ENCODE measurements around the gene CKLF. TPM values are rescaled to one million over a fixed set of nuclear protein-coding genes. Genes with fewer than 3 reads are reported as not detected.

CKLF gene
- total and polyA plus RNA-seq, 2 donors: 53.8 to 126 TPM

GRCh38 chr16:66612422-66612821 lies 60.0 kb downstream of the CKLF start:
- Histone ChIP-seq H3K4me1 (ENCODE audit: control insufficient read depth in 2 of 2, insufficient read depth in 2 of 2, low read length in 2 of 2) (peaks cover 4 to 12% of the 10 kb centered on the region in 2 donors), H3K27me3 (ENCODE audit: control insufficient read depth in 2 of 2, insufficient read depth in 1 of 2, low read length in 1 of 2) (no peaks in the 10 kb centered on the region), H3K9me3 (ENCODE audit: control insufficient read depth in 2 of 2, insufficient read depth in 1 of 2, low read length in 1 of 2) (peaks cover 0 to 1% of the 10 kb centered on the region in 2 donors), H3K4me3 (ENCODE audit: low read length in 2 of 2) (no peak overlapping the region), H3K36me3 (ENCODE audit: control insufficient read depth in 2 of 2, insufficient read depth in 2 of 2, low read length in 1 of 2) (peaks cover 56 to 57% of the 10 kb centered on the region in 2 donors), H3K27ac (ENCODE audit: low read depth in 1 of 2, low read length in 1 of 2) (no peak overlapping the region)
- no peak for DNase-seq (ENCODE audit: low read depth in 6 of 9, low spot score in 9 of 9)
- 89% methylated on average over 14 of the region's 14 CpGs for WGBS

DNA sequence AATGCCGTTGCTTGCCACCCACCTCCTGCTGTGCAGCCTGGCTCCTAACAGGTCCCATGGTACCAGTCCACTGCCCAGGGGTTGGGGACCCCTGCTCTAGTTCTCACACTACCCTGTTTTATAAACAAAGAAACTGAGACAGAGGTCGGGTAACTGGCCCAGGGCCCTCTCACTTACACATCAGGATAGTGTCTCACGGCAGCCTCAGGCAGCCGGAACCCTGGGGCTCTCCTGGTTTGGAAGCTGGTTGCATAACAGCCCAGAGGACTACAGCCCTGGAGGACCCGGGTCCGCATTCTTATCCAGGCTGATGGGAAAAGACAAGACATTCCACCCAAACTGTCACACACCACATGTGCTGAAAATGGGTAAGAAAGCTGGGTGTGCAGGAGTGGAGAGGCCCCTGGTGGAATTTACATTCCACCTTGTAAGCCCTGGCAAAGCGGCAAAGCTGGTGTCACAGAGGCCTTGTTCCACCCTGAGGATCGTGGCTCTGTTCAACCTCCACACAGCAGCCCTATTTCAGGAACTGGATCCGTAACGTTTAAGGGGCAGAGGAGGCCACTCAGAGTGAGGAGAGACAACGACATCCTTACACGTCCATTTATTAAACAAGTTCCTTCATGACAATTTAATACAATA lies 61.9 kb downstream of the CKLF start:
- H3K9me3 ChIP-seq (ENCODE audit: control insufficient read depth in 2 of 2, insufficient read depth in 1 of 2, low read length in 1 of 2): peaks cover 0 to 1% of the 10 kb centered on the region in 2 donors
- no peak overlapping the region for H3K4me3 ChIP-seq (ENCODE audit: low read length in 2 of 2)
- no peak overlapping the region for H3K27ac ChIP-seq (ENCODE audit: low read depth in 1 of 2, low read length in 1 of 2)
- H3K27me3 ChIP-seq (ENCODE audit: control insufficient read depth in 2 of 2, insufficient read depth in 1 of 2, low read length in 1 of 2): no peaks in the 10 kb centered on the region
- H3K36me3 ChIP-seq (ENCODE audit: control insufficient read depth in 2 of 2, insufficient read depth in 2 of 2, low read length in 1 of 2): peaks cover 47 to 50% of the 10 kb centered on the region in 2 donors
- DNase-seq (ENCODE audit: low read depth in 6 of 9, low spot score in 9 of 9): no peak
- H3K4me1 ChIP-seq (ENCODE audit: control insufficient read depth in 2 of 2, insufficient read depth in 2 of 2, low read length in 2 of 2): peaks cover 0 to 2% of the 10 kb centered on the region in 2 donors
- WGBS: 96% methylated on average over 12 of the region's 12 CpGs

Other genes with a start within 250 kb of the CKLF start
- gene CDH5, start 185.9 kb upstream of the CKLF start, total RNA-seq: 7.5 TPM
- gene CDH5, start 185.9 kb upstream of the CKLF start, polyA plus RNA-seq: 12.0 TPM
- 0.05 TPM for gene BEAN1, start 125.3 kb upstream of the CKLF start, total RNA-seq
- 0.25 TPM for gene BEAN1, start 125.3 kb upstream of the CKLF start, polyA plus RNA-seq
- 11.9 TPM for gene TK2, start 2.5 kb upstream of the CKLF start, total RNA-seq
- 15.9 TPM for gene TK2, start 2.5 kb upstream of the CKLF start, polyA plus RNA-seq
- gene CMTM1, start 13.9 kb downstream of the CKLF start, total RNA-seq: 5.1 TPM
- 0.64 TPM for gene CMTM1, start 13.9 kb downstream of the CKLF start, polyA plus RNA-seq
- gene CMTM2, start 26.9 kb downstream of the CKLF start, total RNA-seq: 0.94 TPM
- gene CMTM2, start 26.9 kb downstream of the CKLF start, polyA plus RNA-seq: 1.3 TPM
- 15.9 TPM for gene CMTM3, start 52.1 kb downstream of the CKLF start, total RNA-seq
- 55.4 TPM for gene CMTM3, start 52.1 kb downstream of the CKLF start, polyA plus RNA-seq
- gene CMTM4, start 144.2 kb downstream of the CKLF start, total RNA-seq: 2.2 TPM
- gene CMTM4, start 144.2 kb downstream of the CKLF start, polyA plus RNA-seq: 3.4 TPM
- gene DYNC1LI2, start 199.0 kb downstream of the CKLF start, total RNA-seq: 24.1 TPM
- 44.9 TPM for gene DYNC1LI2, start 199.0 kb downstream of the CKLF start, polyA plus RNA-seq
- gene TERB1, start 249.0 kb downstream of the CKLF start, total RNA-seq: 0.09 TPM
- 0.07 TPM for gene TERB1, start 249.0 kb downstream of the CKLF start, polyA plus RNA-seq